H1 (cell line): ENCODE data around the gene RIPPLY3. TPM values are rescaled to one million over a fixed set of nuclear protein-coding genes. Genes with fewer than 3 reads are reported as not detected.

Experiments used
- CTCF ChIA-PET: fragments of 300-600 bp; sonication (Branson Sonifier 250); formaldehyde crosslinking; loops from one replicate; lab custom pipeline; 2021; ENCODE audit not compliant: partially characterized antibody; lab: Charles Lee
- POLR2A ChIA-PET: fragments of 300-600 bp; sonication (Branson Sonifier 250); formaldehyde crosslinking; loops from one replicate; lab custom pipeline; 2021; ENCODE audit warnings: inconsistent platforms; ENCODE audit not compliant: partially characterized antibody; lab: Charles Lee
- DNase-seq, 2 experiments: peaks; one replicate each; pipeline versions ENCODE4 v3.0.0 to v3.0.0-alpha.2; 2010 to 2022; ENCODE audit warnings: low spot score in 2 of 2, low read depth in 1 of 2, mixed read lengths in 1 of 2
- FAIRE-seq: peaks from 2 replicates; lab custom pipeline; 2011; peaks lifted over from hg19 to GRCh38; lab: Jason Lieb, UNC
- H2AFZ ChIP-seq: 2 replicates; pipeline ENCODE4 v1.8.1; 2012; ENCODE audit warnings: low read length, inconsistent platforms
- H2AK5ac ChIP-seq: 2 replicates; pipeline ENCODE4 v1.6.1; 2013; ENCODE audit warnings: low read depth, low read length
- H2BK120ac ChIP-seq: replicated peaks from 2 replicates; pipeline ENCODE3; 2013; ENCODE audit warnings: low read depth, low read length, inconsistent platforms
- H2BK12ac ChIP-seq: 2 replicates; pipeline ENCODE4 v1.6.1; 2013; ENCODE audit warnings: low read depth, low read length
- H2BK15ac ChIP-seq: 2 replicates; pipeline ENCODE4 v1.6.1; 2013; ENCODE audit warnings: low read length
- H2BK20ac ChIP-seq: 2 replicates; pipeline ENCODE4 v1.6.1; 2013; ENCODE audit warnings: low read length
- H2BK5ac ChIP-seq: 2 replicates; pipeline ENCODE4 v1.6.1; 2013; ENCODE audit warnings: low read depth, low read length
- H3K14ac ChIP-seq: 2 replicates; pipeline ENCODE4 v1.6.1; 2013; ENCODE audit warnings: inconsistent platforms; ENCODE audit not compliant: insufficient read length
- H3K18ac ChIP-seq: 2 replicates; pipeline ENCODE4 v1.6.1; 2013; ENCODE audit warnings: low read length; ENCODE audit errors: extremely low read depth
- H3K23ac ChIP-seq: 2 replicates; pipeline ENCODE4 v1.6.1; 2013; ENCODE audit warnings: inconsistent platforms; ENCODE audit not compliant: insufficient read length
- H3K23me2 ChIP-seq: 2 replicates; pipeline ENCODE4 v1.6.1; 2013; ENCODE audit warnings: low read depth, low read length
- H3K27ac ChIP-seq: 2 replicates; pipeline ENCODE4 v1.6.1; 2011; ENCODE audit warnings: low read depth, low read length, inconsistent platforms
- H3K27me3 ChIP-seq, 4 experiments: replicated peaks in 1 of 4; 1 replicate in 1 of 4; 2 replicates in 3 of 4; pipeline versions ENCODE4 v1.6.1 to v1.8.1; 2011 to 2013; ENCODE audit warnings: low read length in 3 of 4, mild to moderate bottlenecking in 3 of 4, inconsistent platforms in 2 of 4, mixed read lengths in 2 of 4, moderate library complexity in 1 of 4; ENCODE audit not compliant: control insufficient read depth in 3 of 4, insufficient read depth in 3 of 4; ENCODE audit errors: extremely low read depth in 1 of 4
- H3K36me3 ChIP-seq, 4 experiments: 2 replicates each; pipeline versions ENCODE4 v1.6.1 to v1.8.1; 2011 to 2013; ENCODE audit warnings: mild to moderate bottlenecking in 4 of 4, low read length in 3 of 4, moderate library complexity in 2 of 4, control low read depth in 1 of 4, inconsistent platforms in 1 of 4; ENCODE audit not compliant: insufficient read depth in 4 of 4, control insufficient read depth in 2 of 4
- H3K4ac ChIP-seq: replicated peaks from 2 replicates; pipeline ENCODE3; 2013; ENCODE audit warnings: low read length, low read depth, mixed read lengths, inconsistent platforms; ENCODE audit not compliant: insufficient read length
- H3K4me1 ChIP-seq, 4 experiments: replicated peaks in 1 of 4; 1 replicate in 1 of 4; 2 replicates in 3 of 4; pipeline versions ENCODE4 v1.6.1 to v1.8.1; 2011 to 2013; ENCODE audit warnings: low read length in 3 of 4, inconsistent platforms in 2 of 4, mixed read lengths in 1 of 4; ENCODE audit not compliant: insufficient read depth in 4 of 4, control insufficient read depth in 3 of 4
- H3K4me2 ChIP-seq, 2 experiments: 2 replicates each; pipeline versions ENCODE4 v1.6.1 to v1.8.1; 2011 to 2013; ENCODE audit warnings: low read depth in 2 of 2, low read length in 2 of 2, control low read depth in 1 of 2, inconsistent platforms in 1 of 2, mild to moderate bottlenecking in 1 of 2; ENCODE audit not compliant: insufficient read depth in 1 of 2
- H3K4me3 ChIP-seq, 4 experiments: fragments of 200-600, 300-600 bp in 1 of 4; sonication (generic), shearing (Covaris generic), sonication (Bioruptor Twin) in 1 of 4; 2 replicates each; pipeline versions ENCODE4 v1.5.1 to v1.8.1; 2011 to 2016; ENCODE audit warnings: low read length in 4 of 4, low read depth in 3 of 4, control low read depth in 2 of 4, inconsistent platforms in 2 of 4, mild to moderate bottlenecking in 2 of 4, mixed read lengths in 1 of 4, moderate library complexity in 1 of 4; ENCODE audit not compliant: insufficient read depth in 2 of 4; ENCODE audit errors: extremely low read depth in 1 of 4
- H3K56ac ChIP-seq: replicated peaks from 2 replicates; pipeline ENCODE3; 2013; ENCODE audit warnings: low read depth, mild to moderate bottlenecking, mixed read lengths, low read length, inconsistent platforms; ENCODE audit not compliant: insufficient read length
- H3K79me1 ChIP-seq: 2 replicates; pipeline ENCODE4 v1.6.1; 2013; ENCODE audit warnings: low read depth, low read length, control low read depth
- H3K79me2 ChIP-seq, 2 experiments: 2 replicates each; pipeline versions ENCODE4 v1.6.1 to v1.8.1; 2012 to 2013; ENCODE audit warnings: low read length in 2 of 2, mild to moderate bottlenecking in 2 of 2, inconsistent platforms in 1 of 2; ENCODE audit not compliant: insufficient read depth in 2 of 2, control insufficient read depth in 1 of 2
- H3K9ac ChIP-seq, 4 experiments: replicated peaks in 1 of 4; 1 replicate in 1 of 4; 2 replicates in 3 of 4; pipeline versions ENCODE4 v1.6.1 to v1.8.1; 2011 to 2013; ENCODE audit warnings: low read depth in 3 of 4, low read length in 3 of 4, control low read depth in 2 of 4, mild to moderate bottlenecking in 2 of 4, moderate library complexity in 2 of 4, inconsistent platforms in 1 of 4; ENCODE audit errors: extremely low read depth in 1 of 4
- H3K9me3 ChIP-seq, 2 experiments: 2 replicates each; pipeline versions ENCODE4 v1.6.1 to v1.8.1; 2012 to 2013; ENCODE audit warnings: mild to moderate bottlenecking in 2 of 2, moderate library complexity in 2 of 2, control low read depth in 1 of 2, inconsistent platforms in 1 of 2, low read depth in 1 of 2, low read length in 1 of 2, mixed read lengths in 1 of 2; ENCODE audit not compliant: insufficient read depth in 2 of 2
- H4K20me1 ChIP-seq, 2 experiments: replicated peaks in 1 of 2; 2 replicates each; pipeline versions ENCODE3 to v1.8.1; 2011 to 2013; ENCODE audit warnings: inconsistent platforms in 2 of 2, low read length in 2 of 2, mild to moderate bottlenecking in 1 of 2; ENCODE audit not compliant: insufficient read depth in 2 of 2, control insufficient read depth in 1 of 2
- H4K5ac ChIP-seq: 2 replicates; pipeline ENCODE4 v1.6.1; 2013; ENCODE audit warnings: low read length, low read depth, mixed read lengths, inconsistent platforms; ENCODE audit not compliant: insufficient read length
- H4K8ac ChIP-seq: 2 replicates; pipeline ENCODE4 v1.8.0; 2013; ENCODE audit warnings: mild to moderate bottlenecking, moderate library complexity, low read length, inconsistent platforms; ENCODE audit not compliant: insufficient read depth; ENCODE audit errors: extremely low read depth
- H4K91ac ChIP-seq: replicated peaks from 2 replicates; pipeline ENCODE3; 2013; ENCODE audit warnings: low read length, mixed read lengths, inconsistent platforms; ENCODE audit not compliant: insufficient read length
- CHD1 ChIP-seq: IDR thresholded peaks from 2 replicates; pipeline ENCODE4 v1.6.1; 2012; ENCODE audit warnings: low read depth, low read length, improper control_type of control experiment
- EZH2 ChIP-seq: fragments of 200-600 bp; sonication (generic); IDR thresholded peaks from 2 replicates; pipeline ENCODE4 v1.7.1; 2012; ENCODE audit warnings: low read depth, mild to moderate bottlenecking, moderate library complexity, low read length, inconsistent platforms; ENCODE audit not compliant: severe bottlenecking
- GTF2F1 ChIP-seq: IDR thresholded peaks from 2 replicates; pipeline ENCODE4 v1.6.1; 2012; ENCODE audit warnings: low read depth, low read length, improper control_type of control experiment, borderline replicate concordance
- HDAC6 ChIP-seq: IDR thresholded peaks from one replicate; pipeline ENCODE4 v1.7.1; 2012; ENCODE audit warnings: low read depth, mild to moderate bottlenecking, inconsistent platforms, low read length, moderate library complexity
- JUN ChIP-seq: IDR thresholded peaks from 2 replicates; pipeline ENCODE4 v1.6.1; 2011; ENCODE audit warnings: low read depth, mild to moderate bottlenecking, improper control_type of control experiment, low read length
- JUND ChIP-seq: IDR thresholded peaks from 2 replicates; pipeline ENCODE4 v1.6.1; 2011; ENCODE audit warnings: mild to moderate bottlenecking, improper control_type of control experiment, low read length
- KDM1A ChIP-seq: fragments of 200-600, 300-600 bp; sonication (generic); IDR thresholded peaks from 2 replicates; pipeline ENCODE4 v1.7.1; 2016; ENCODE audit warnings: mild to moderate bottlenecking, low read length, borderline replicate concordance
- POLR2A ChIP-seq, 2 experiments: IDR thresholded peaks; 1 replicate in 1 of 2; 2 replicates in 1 of 2; pipeline ENCODE4 v1.6.1; 2011; ENCODE audit warnings: low read depth in 2 of 2, low read length in 2 of 2, mild to moderate bottlenecking in 2 of 2; ENCODE audit errors: control extremely low read depth in 1 of 2
- RBBP5 ChIP-seq: IDR thresholded peaks from 2 replicates; pipeline ENCODE4 v1.7.1; 2012; ENCODE audit warnings: low read depth, mild to moderate bottlenecking, inconsistent platforms, low read length, moderate library complexity, borderline replicate concordance
- SAP30 ChIP-seq: fragments of 300-600 bp; sonication (generic); IDR thresholded peaks from 2 replicates; pipeline ENCODE4 v1.7.1; 2012; ENCODE audit warnings: low read length, moderate library complexity, mild to moderate bottlenecking, inconsistent platforms; ENCODE audit not compliant: insufficient read depth, insufficient replicate concordance
- SIN3A ChIP-seq, 2 experiments: IDR thresholded peaks in 1 of 2; conservative IDR thresholded peaks in 1 of 2; 2 replicates each; pipeline ENCODE4 v1.6.1; 2011 to 2012; ENCODE audit warnings: low read length in 2 of 2, improper control_type of control experiment in 1 of 2, low read depth in 1 of 2, mild to moderate bottlenecking in 1 of 2
- SUZ12 ChIP-seq: fragments of 200-600 bp; sonication (generic); IDR thresholded peaks from 2 replicates; pipeline ENCODE4 v1.6.1; 2012; ENCODE audit warnings: mild to moderate bottlenecking, inconsistent platforms, low read length, moderate library complexity, mixed read lengths
- TBP ChIP-seq: IDR thresholded peaks from 2 replicates; pipeline ENCODE4 v1.6.1; 2011; ENCODE audit warnings: low read depth, low read length, improper control_type of control experiment
- TCF12 ChIP-seq: IDR thresholded peaks from 2 replicates; pipeline ENCODE4 v1.6.1; 2011; ENCODE audit warnings: low read depth, mild to moderate bottlenecking, low read length
- WGBS, 2 experiments: shearing (Covaris generic) in 1 of 2; methylation state at CpG; one replicate each; pipeline versions ENCODE4 v1.1.6 to v1.1.7; 2013 to 2015; ENCODE audit warnings: low lambda C conversion rate in 2 of 2, mixed read lengths in 2 of 2, inconsistent platforms in 1 of 2, low coverage in 1 of 2, missing lambda C conversion rate in 1 of 2; ENCODE audit not compliant: insufficient replicate concordance in 2 of 2, insufficient coverage in 1 of 2, insufficient read length in 1 of 2; ENCODE audit errors: extremely low coverage in 1 of 2, missing lambda C conversion rate in 1 of 2; 5-methylcytosine and 5-hydroxymethylcytosine counted together
- polyA plus RNA-seq, 7 experiments: library from polyadenylated mRNA; depleted of rRNA in 3 of 7; stranded (reverse) in 5 of 7; unstranded in 2 of 7; fragments of >200 nt in 5 of 7; fragments of 200-250 nt in 2 of 7; gene quantifications; 1 replicate in 5 of 7; 2 replicates in 1 of 7; 4 replicates in 1 of 7; pipeline versions ENCODE4 v1.2.1 to v1.2.3, GENCODE V29; 2011 to 2013; ENCODE audit warnings: missing spikeins in 2 of 7, mixed read lengths in 2 of 7
- total RNA-seq: library from RNA; stranded (reverse); fragmentation: NEBNext Ultra II Directional; extraction: Animal tissue kit (Norgen Biotek cat#: 25700); gene quantifications from 2 replicates; pipeline ENCODE4 v1.2.1, GENCODE V29; 2021

Gene RIPPLY3
- total and polyA plus RNA-seq, 2 of the 8 experiments (the other 6 are each of a cell fraction or from before 2014, with no cell fraction given) = 2.0 to 2.2 TPM

DNA sequence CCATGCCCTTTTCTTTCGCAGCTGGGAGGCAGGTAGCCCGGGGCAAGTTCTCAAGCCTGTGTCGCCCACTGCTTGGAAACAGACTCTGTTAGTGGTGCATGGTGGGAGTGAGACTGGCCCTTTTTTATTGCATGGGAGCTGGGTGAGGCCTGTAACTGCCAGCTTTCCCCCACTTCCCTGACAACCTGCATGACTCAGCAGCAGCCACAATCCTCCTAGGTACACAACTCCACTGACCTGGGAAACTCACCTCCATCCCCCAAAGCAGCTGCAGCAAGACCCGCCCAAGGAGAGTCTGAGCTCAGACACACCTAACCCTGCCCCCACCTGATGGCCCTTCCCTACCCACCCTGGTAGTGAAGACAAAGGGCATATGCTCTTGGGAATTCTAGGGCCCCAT lies 40.6 kb downstream of the RIPPLY3 start:
- peak overlapping the region in 1 of 4 experiments; percentile 15; a peak in 1 of 8 replicates for H3K4me3 ChIP-seq
- WGBS, 2 experiments = 75% methylated on average over 4 of the region's 4 CpGs; no CpG with 5 or more reads in 1 of the 2 experiments
- DNase-seq (no peak), FAIRE-seq (no peak)
- no peak overlapping the region for H3K27ac ChIP-seq
- H2AK5ac ChIP-seq = no peak overlapping the region
- no peak overlapping the region for H3K14ac ChIP-seq
- CTCF ChIA-PET = interaction anchor here (0.6 to 1.8 kb wide), 7 partner anchors 8 to 79 kb away, joined by 3 to 5 read pairs (median 3); no protein-coding TSS in a partner anchor
- no peak overlapping the region for H2BK15ac ChIP-seq
- no peaks in the 10 kb centered on the region for H3K79me1 ChIP-seq
- H2AFZ ChIP-seq = no peak overlapping the region
- H3K36me3 ChIP-seq = no peaks in the 10 kb centered on the region
- no peak overlapping the region for H2BK5ac ChIP-seq
- H3K9me3 ChIP-seq = no peaks in the 10 kb centered on the region
- H3K4ac ChIP-seq = no peak overlapping the region
- POLR2A ChIA-PET = interaction anchor here (0.6 to 0.8 kb wide), 2 partner anchors 9 to 116 kb away, joined by 3 read pairs; no protein-coding TSS in a partner anchor
- H3K56ac ChIP-seq = no peak overlapping the region
- no peak overlapping the region for H3K9ac ChIP-seq
- H4K5ac ChIP-seq = no peak overlapping the region
- peaks cover 0 to 2% of the 10 kb centered on the region in 2 experiments for H4K20me1 ChIP-seq
- H3K23me2 ChIP-seq = no peaks in the 10 kb centered on the region
- no peak overlapping the region for H2BK12ac ChIP-seq
- H3K4me1 ChIP-seq = peaks cover 0 to 10% (median 5%) of the 10 kb centered on the region in 4 experiments; a peak in 5 of 7 replicates
- no peak overlapping the region for H4K91ac ChIP-seq
- H3K23ac ChIP-seq = no peak overlapping the region
- no peak overlapping the region for H4K8ac ChIP-seq
- no peak overlapping the region for H2BK120ac ChIP-seq
- H3K79me2 ChIP-seq = no peaks in the 10 kb centered on the region
- H3K4me2 ChIP-seq = peak overlapping the region; percentile 14 to 23; a peak in 1 of 4 replicates
- peaks cover 0 to 54% (median 26%) of the 10 kb centered on the region in 4 experiments; a peak in 6 of 7 replicates for H3K27me3 ChIP-seq
- no peak overlapping the region for H2BK20ac ChIP-seq
- 0 out of 2 replicates have a peak overlapping the region, but pooled peaks have one; percentile 5 for H3K18ac ChIP-seq
- TF ChIP-seq TCF12 (no peak), TBP (no peak), JUN (no peak), RBBP5 (no peak), GTF2F1 (no peak), KDM1A (no peak), EZH2 (no peak), SAP30 (no peak), HDAC6 (no peak), CHD1 (no peak), SUZ12 (no peak), JUND (no peak), POLR2A (IDR thresholded peaks at IDR 0.05; ENCODE audit: control extremely low read depth in 1 of 2, low read depth in 2 of 2, low read length in 2 of 2) (no peak), SIN3A (conservative IDR thresholded peaks at IDR 0.05 in 1 of 2, IDR thresholded peaks at IDR 0.05 in 1 of 2; ENCODE audit: low read depth in 1 of 2, low read length in 2 of 2) (no peak)
